K562 (cell line): ENCODE measurements around the gene ALOX5. TPM values are rescaled to one million over a fixed set of nuclear protein-coding genes. Genes with fewer than 3 reads are reported as not detected.

Source experiments
- ATF1 ChIP-seq, 2 experiments: fragments of 450-650 bp in 1 of 2; IDR thresholded peaks; 2 replicates each; pipeline ENCODE4 v1.6.1; 2016; ENCODE audit warnings: missing compliant biosample characterization in 1 of 2, missing genetic modification characterization in 1 of 2
- CHD4 ChIP-seq: fragments of 200-600 bp; sonication (generic); IDR thresholded peaks from 3 replicates; pipeline ENCODE4 v1.6.1; 2012; ENCODE audit warnings: low read depth, mild to moderate bottlenecking, mixed read lengths, low read length, inconsistent platforms; ENCODE audit not compliant: insufficient read depth, insufficient replicate concordance, poor library complexity, severe bottlenecking
- DNMT1 ChIP-seq: fragments of 450-650 bp; IDR thresholded peaks from 2 replicates; pipeline ENCODE4 v1.6.1; 2016; ENCODE audit warnings: antibody characterized with exemption, mild to moderate bottlenecking
- DPF2 ChIP-seq: fragments of 450-650 bp; IDR thresholded peaks from 2 replicates; pipeline ENCODE4 v1.6.1; 2016
- EP400 ChIP-seq: fragments of 450-650 bp; IDR thresholded peaks from 2 replicates; pipeline ENCODE4 v1.6.1; 2017; ENCODE audit warnings: antibody characterized with exemption, mild to moderate bottlenecking, moderate library complexity
- HCFC1 ChIP-seq: IDR thresholded peaks from 2 replicates; pipeline ENCODE4 v1.6.1; 2012; ENCODE audit warnings: low read depth, low read length, improper control_type of control experiment
- HDAC8 ChIP-seq: fragments of 450-650 bp; IDR thresholded peaks from 2 replicates; pipeline ENCODE4 v1.6.1; 2016; ENCODE audit warnings: mild to moderate bottlenecking, missing genetic modification characterization, moderate library complexity, missing compliant biosample characterization
- HMGN3 ChIP-seq: IDR thresholded peaks from 2 replicates; pipeline ENCODE4 v1.6.1; 2011; ENCODE audit warnings: borderline replicate concordance, low read depth, mild to moderate bottlenecking, mixed read lengths, low read length; ENCODE audit not compliant: insufficient read length; ENCODE audit errors: extremely low read depth
- ILK ChIP-seq: fragments of 450-650 bp; IDR thresholded peaks from 2 replicates; pipeline ENCODE4 v1.6.1; 2016; ENCODE audit warnings: missing genetic modification characterization, low read depth, mild to moderate bottlenecking, missing compliant biosample characterization, moderate library complexity, borderline replicate concordance
- KAT8 ChIP-seq: fragments of 450-650 bp; IDR thresholded peaks from 2 replicates; pipeline ENCODE4 v1.6.1; 2016; ENCODE audit warnings: low read depth, mild to moderate bottlenecking
- KLF6 ChIP-seq: fragments of 250-450 bp; sonication (Bioruptor Pico); IDR thresholded peaks from 2 replicates; pipeline ENCODE4 v1.4.0; 2020; ENCODE audit warnings: mild to moderate bottlenecking, moderate library complexity, borderline replicate concordance
- MCM5 ChIP-seq: fragments of 450-650 bp; IDR thresholded peaks from 2 replicates; pipeline ENCODE4 v1.6.1; 2016; ENCODE audit warnings: low read depth
- MTA1 ChIP-seq: fragments of 450-650 bp; IDR thresholded peaks from 2 replicates; pipeline ENCODE4 v1.6.1; 2017; ENCODE audit warnings: borderline replicate concordance
- NCOA2 ChIP-seq, 2 experiments: fragments of 450-650 bp; IDR thresholded peaks; 2 replicates each; pipeline ENCODE4 v1.6.1; 2018; ENCODE audit warnings: mild to moderate bottlenecking in 2 of 2, moderate library complexity in 1 of 2; ENCODE audit not compliant: partially characterized antibody in 2 of 2
- SAFB ChIP-seq: fragments of 200-400 bp; formaldehyde crosslinking; IDR thresholded peaks from 2 replicates; pipeline ENCODE4 v1.6.1; 2017; ENCODE audit warnings: low read depth, low read length, borderline replicate concordance
- SOX6 ChIP-seq: fragments of 450-650 bp; IDR thresholded peaks from 2 replicates; pipeline ENCODE4 v1.6.1; 2014; ENCODE audit warnings: mild to moderate bottlenecking
- TCFL5 ChIP-seq: fragments of 250-450 bp; sonication (Bioruptor Pico); conservative IDR thresholded peaks from 2 replicates; pipeline ENCODE4 v1.6.1; 2021; ENCODE audit warnings: mild to moderate bottlenecking, moderate library complexity, matching md5 sums
- ZBTB8A ChIP-seq: fragments of 450-650 bp; IDR thresholded peaks from 2 replicates; pipeline ENCODE4 v1.6.1; 2018; ENCODE audit warnings: mild to moderate bottlenecking, moderate library complexity; ENCODE audit not compliant: partially characterized antibody
- ZKSCAN3 ChIP-seq: fragments of 250-450 bp; sonication (Bioruptor Pico); IDR thresholded peaks from 2 replicates; pipeline ENCODE4 v1.4.0; 2020
- ZNF3 ChIP-seq: fragments of 250-450 bp; sonication (Bioruptor Pico); IDR thresholded peaks from 2 replicates; pipeline ENCODE4 v1.5.0; 2021; ENCODE audit warnings: mild to moderate bottlenecking, moderate library complexity
- ZNF324 ChIP-seq: fragments of 250-450 bp; sonication (Bioruptor Pico); IDR thresholded peaks from 2 replicates; pipeline ENCODE4 v1.4.0; 2020; ENCODE audit warnings: mild to moderate bottlenecking
- ZNF830 ChIP-seq: fragments of 250-450 bp; sonication (Bioruptor Pico); IDR thresholded peaks from 2 replicates; pipeline ENCODE4 v1.5.0; 2021; ENCODE audit warnings: mild to moderate bottlenecking
- ZSCAN32 ChIP-seq: fragments of 450-650 bp; formaldehyde crosslinking; IDR thresholded peaks from 2 replicates; pipeline ENCODE4 v1.4.0; 2020; ENCODE audit warnings: mild to moderate bottlenecking, moderate library complexity
- ZZZ3 ChIP-seq: fragments of 450-650 bp; IDR thresholded peaks from 2 replicates; pipeline ENCODE4 v1.6.1; 2016; ENCODE audit warnings: antibody characterized with exemption, mild to moderate bottlenecking, moderate library complexity
- polyA plus RNA-seq, 8 experiments: library from polyadenylated mRNA; depleted of rRNA in 4 of 8; stranded (reverse) in 5 of 8; unstranded in 3 of 8; fragments of >200 nt; fragmentation: Nextera tagmentation in 2 of 8; fragmentation: Illumina TruSeq in 1 of 8; extraction: Ambion mirVana in 2 of 8; extraction: Trizol in 1 of 8; gene quantifications; 2 replicates each; pipeline versions ENCODE4 v1.2.1 to v1.2.3, GENCODE V29; 2011 to 2014; ENCODE audit warnings: inconsistent platforms in 1 of 8, missing spikeins in 1 of 8
- total RNA-seq, 7 experiments: library from RNA; depleted of rRNA in 6 of 7; stranded (reverse); fragments of >200 nt in 6 of 7; fragmentation: Illumina TruSeq in 2 of 7; extraction: Trizol in 2 of 7; gene quantifications; 2 replicates each; pipeline versions ENCODE4 v1.2.1 to v1.2.3, GENCODE V29; 2011 to 2021; ENCODE audit warnings: low replicate concordance in 1 of 7
- TF ChIP-seq, protein P1 (sequence below): fragments of 250-450 bp; sonication (Bioruptor Pico); IDR thresholded peaks from 2 replicates; pipeline ENCODE4 v1.4.0; 2020; ENCODE audit warnings: mild to moderate bottlenecking, moderate library complexity
- TF ChIP-seq, protein P2 (sequence below): fragments of 450-650 bp; formaldehyde crosslinking; IDR thresholded peaks from 2 replicates; pipeline ENCODE4 v1.4.0; 2020; ENCODE audit warnings: mild to moderate bottlenecking, moderate library complexity
- TF ChIP-seq, protein P3 (sequence below): fragments of 250-450 bp; sonication (Bioruptor Pico); IDR thresholded peaks from 2 replicates; pipeline ENCODE4 v1.5.0; 2021

ALOX5 gene
- total and polyA plus RNA-seq, 9 of the 15 experiments (the other 6 are each of a cell fraction or from before 2014, with no cell fraction given): 0.10 to 2.4 (median 1.4) TPM

DNA sequence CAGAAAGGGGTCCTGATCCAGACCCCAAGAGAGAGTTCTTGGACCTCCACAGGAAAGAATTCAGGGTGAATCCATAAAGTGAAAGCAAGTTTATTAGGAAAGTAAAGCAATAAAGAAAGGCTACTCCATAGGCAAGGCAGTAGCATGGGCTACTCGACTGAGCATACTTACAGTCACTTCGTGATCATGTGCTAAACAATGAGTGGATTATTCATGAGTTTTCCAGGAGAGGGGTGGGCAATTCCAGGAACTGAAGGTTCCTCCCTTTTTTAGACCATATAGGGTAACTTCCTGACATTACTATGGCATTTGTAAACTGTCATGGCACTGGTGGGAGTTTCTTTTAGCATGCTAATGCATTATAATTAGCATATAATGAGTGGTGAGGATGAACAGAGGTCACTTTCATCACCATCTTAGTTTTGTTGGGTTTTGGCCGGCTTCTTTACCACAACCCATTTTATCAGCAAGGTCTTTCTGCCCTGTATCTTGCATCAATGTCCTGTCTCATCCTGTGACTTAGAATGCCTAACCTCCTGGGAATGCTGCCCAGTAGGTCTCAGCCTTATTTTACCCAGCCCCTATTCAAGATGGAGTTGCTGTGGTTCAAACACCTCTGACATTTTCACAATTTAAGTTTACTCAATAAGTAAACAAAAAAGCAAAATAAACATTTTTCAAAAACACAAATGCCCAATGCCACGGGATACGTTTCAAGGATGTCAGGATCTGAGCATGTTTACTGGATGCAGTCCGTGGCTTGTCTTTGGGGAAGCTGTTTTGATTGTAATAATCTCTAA, 37.0 kb downstream of the ALOX5 start (continued):
- TF ChIP-seq KLF6: peak; percentile 99
- no peak for TF ChIP-seq HCFC1
- no peak for TF ChIP-seq ZBTB8A
- TF ChIP-seq ZZZ3: no peak
- TF ChIP-seq DPF2: peak; percentile 40
- TF ChIP-seq MTA1: 0 out of 2 replicates have a peak, but pooled peaks have one; percentile 5
- TF ChIP-seq HMGN3: no peak
- peak; percentile 95 for TF ChIP-seq SOX6
- no peak for TF ChIP-seq KAT8
- TF ChIP-seq, protein P1, sequence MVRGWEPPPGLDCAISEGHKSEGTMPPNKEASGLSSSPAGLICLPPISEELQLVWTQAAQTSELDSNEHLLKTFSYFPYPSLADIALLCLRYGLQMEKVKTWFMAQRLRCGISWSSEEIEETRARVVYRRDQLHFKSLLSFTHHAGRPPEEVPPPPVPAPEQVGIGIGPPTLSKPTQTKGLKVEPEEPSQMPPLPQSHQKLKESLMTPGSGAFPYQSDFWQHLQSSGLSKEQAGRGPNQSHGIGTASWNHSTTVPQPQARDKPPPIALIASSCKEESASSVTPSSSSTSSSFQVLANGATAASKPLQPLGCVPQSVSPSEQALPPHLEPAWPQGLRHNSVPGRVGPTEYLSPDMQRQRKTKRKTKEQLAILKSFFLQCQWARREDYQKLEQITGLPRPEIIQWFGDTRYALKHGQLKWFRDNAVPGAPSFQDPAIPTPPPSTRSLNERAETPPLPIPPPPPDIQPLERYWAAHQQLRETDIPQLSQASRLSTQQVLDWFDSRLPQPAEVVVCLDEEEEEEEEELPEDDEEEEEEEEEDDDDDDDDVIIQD: peak; percentile 93; the same call in 1 of the 2 replicates
- TF ChIP-seq ZKSCAN3 (CRISPR knock-in tag): peak; percentile 68; the same call in 1 of the 2 replicates
- TF ChIP-seq, protein P2, sequence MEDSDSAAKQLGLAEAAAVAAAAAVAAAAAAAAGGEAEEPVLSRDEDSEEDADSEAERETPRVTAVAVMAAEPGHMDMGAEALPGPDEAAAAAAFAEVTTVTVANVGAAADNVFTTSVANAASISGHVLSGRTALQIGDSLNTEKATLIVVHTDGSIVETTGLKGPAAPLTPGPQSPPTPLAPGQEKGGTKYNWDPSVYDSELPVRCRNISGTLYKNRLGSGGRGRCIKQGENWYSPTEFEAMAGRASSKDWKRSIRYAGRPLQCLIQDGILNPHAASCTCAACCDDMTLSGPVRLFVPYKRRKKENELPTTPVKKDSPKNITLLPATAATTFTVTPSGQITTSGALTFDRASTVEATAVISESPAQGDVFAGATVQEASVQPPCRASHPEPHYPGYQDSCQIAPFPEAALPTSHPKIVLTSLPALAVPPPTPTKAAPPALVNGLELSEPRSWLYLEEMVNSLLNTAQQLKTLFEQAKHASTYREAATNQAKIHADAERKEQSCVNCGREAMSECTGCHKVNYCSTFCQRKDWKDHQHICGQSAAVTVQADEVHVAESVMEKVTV (CRISPR knock-in tag): peak; percentile 72
- no peak for TF ChIP-seq NCOA2 (IDR thresholded peaks at IDR 0.05; ENCODE audit: partially characterized antibody in 2 of 2)
- no peak for TF ChIP-seq ATF1 (CRISPR knock-in tag; IDR thresholded peaks at IDR 0.05)
- TF ChIP-seq ATF1 (tag; IDR thresholded peaks at IDR 0.05): peak; percentile 68
- peak; percentile 98 for TF ChIP-seq ZNF830 (CRISPR knock-in tag)
- TF ChIP-seq TCFL5 (CRISPR knock-in tag): peak; percentile 98
- TF ChIP-seq, protein P3, sequence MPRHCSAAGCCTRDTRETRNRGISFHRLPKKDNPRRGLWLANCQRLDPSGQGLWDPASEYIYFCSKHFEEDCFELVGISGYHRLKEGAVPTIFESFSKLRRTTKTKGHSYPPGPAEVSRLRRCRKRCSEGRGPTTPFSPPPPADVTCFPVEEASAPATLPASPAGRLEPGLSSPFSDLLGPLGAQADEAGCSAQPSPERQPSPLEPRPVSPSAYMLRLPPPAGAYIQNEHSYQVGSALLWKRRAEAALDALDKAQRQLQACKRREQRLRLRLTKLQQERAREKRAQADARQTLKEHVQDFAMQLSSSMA: peak; percentile 81; the same call in 1 of the 2 replicates
- no peak for TF ChIP-seq SAFB
- TF ChIP-seq EP400: peak; percentile 75
- TF ChIP-seq ILK (tag): peak; percentile 98
- peak; percentile 90 for TF ChIP-seq ZSCAN32 (CRISPR knock-in tag)
- peak; percentile 77 for TF ChIP-seq ZNF324 (CRISPR knock-in tag)
- peak; percentile 99 for TF ChIP-seq HDAC8 (tag)
- TF ChIP-seq CHD4: no peak
- no peak for TF ChIP-seq MCM5
- TF ChIP-seq DNMT1: no peak
- TF ChIP-seq ZNF3 (CRISPR knock-in tag): peak; percentile 81
